Ectodermal cell (in vitro differentiated cells): ENCODE measurements around the gene PC.
"Not testable (repeated sequence)": the region's sequence is repeated elsewhere in the genome, so short reads cannot be mapped to it uniquely, and the experiment has no call there.

Source experiments
- H3K27ac ChIP-seq: 2 replicates; pipeline ENCODE4 v1.7.0; 2013; ENCODE audit warnings: mild to moderate bottlenecking, low read depth, low read length; ENCODE audit not compliant: insufficient read depth, poor library complexity, severe bottlenecking
- H3K27me3 ChIP-seq: 2 replicates; pipeline ENCODE4 v1.7.0; 2013; ENCODE audit warnings: mild to moderate bottlenecking, low read length; ENCODE audit not compliant: insufficient read depth, control insufficient read depth, poor library complexity, severe bottlenecking
- H3K36me3 ChIP-seq: one replicate; pipeline ENCODE4 v1.7.0; 2013; ENCODE audit warnings: low read length; ENCODE audit not compliant: control insufficient read depth, insufficient read depth
- H3K4me1 ChIP-seq: one replicate; pipeline ENCODE4 v1.7.0; 2013; ENCODE audit warnings: low read length; ENCODE audit not compliant: control insufficient read depth, insufficient read depth
- H3K4me3 ChIP-seq: 2 replicates; pipeline ENCODE4 v1.7.0; 2013; ENCODE audit warnings: low read depth, low read length, control low read depth; ENCODE audit not compliant: insufficient read depth
- H3K9me3 ChIP-seq: 2 replicates; pipeline ENCODE4 v1.7.0; 2013; ENCODE audit warnings: mild to moderate bottlenecking, low read length, moderate library complexity; ENCODE audit not compliant: control insufficient read depth
- WGBS, 2 experiments: methylation state at CpG; one replicate each; pipeline ENCODE4 v1.1.7; 2013; ENCODE audit warnings: missing lambda C conversion rate in 2 of 2; 5-methylcytosine and 5-hydroxymethylcytosine counted together

Gene PC

DNA sequence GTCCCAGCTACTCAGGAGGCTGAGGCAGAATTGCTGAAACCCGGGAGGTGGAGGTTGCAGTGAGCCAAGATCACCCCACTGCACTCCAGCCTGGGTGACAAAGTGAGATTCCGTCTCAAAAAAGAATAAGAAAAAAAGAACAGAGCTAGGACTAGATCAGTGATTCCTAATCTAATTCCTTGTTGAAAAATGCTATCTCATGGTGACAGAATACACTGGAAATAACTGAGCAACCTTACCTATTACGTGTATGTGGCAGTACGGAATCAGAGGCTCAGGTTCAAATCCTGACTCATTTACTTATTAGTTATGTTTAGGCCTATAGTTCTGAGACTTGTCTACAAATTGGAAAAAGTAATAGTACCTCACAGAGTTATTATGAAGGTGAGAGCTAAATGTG is 134.5 kb downstream of the PC start:
- H3K9me3 ChIP-seq = no peaks in the 10 kb centered on the region
- no peak overlapping the region for H3K4me3 ChIP-seq
- 97 to 98% methylated on average over 4 of the region's 4 CpGs for WGBS, 2 experiments
- no peaks in the 10 kb centered on the region for H3K36me3 ChIP-seq
- H3K4me1 ChIP-seq = no peaks in the 10 kb centered on the region
- no peak overlapping the region for H3K27ac ChIP-seq
- no peaks in the 10 kb centered on the region for H3K27me3 ChIP-seq

DNA sequence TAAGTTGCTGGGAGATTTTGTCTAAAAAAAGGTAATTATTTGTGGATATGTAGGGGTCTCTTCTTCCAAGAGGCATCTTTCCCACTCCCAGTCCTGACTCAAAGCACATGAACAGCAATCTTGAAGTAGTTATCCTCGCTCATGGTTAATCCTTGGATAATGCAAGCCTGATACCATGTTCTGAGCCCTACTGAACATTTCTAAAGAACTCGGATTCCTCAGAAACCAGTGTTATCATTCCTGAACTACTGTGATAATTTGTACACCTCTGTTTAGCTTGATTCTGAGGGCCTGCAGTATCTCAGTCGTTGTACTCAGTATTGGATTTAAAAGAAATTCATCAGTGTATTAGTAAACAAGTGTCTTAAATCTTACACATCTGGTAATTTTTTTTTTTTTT is 137.3 kb downstream of the PC start:
- Histone ChIP-seq H3K4me3 (no peak overlapping the region), H3K27me3 (no peaks in the 10 kb centered on the region), H3K27ac (no peak overlapping the region), H3K4me1 (no peaks in the 10 kb centered on the region), H3K9me3 (no peaks in the 10 kb centered on the region), H3K36me3 (no peaks in the 10 kb centered on the region)
- WGBS, 2 experiments = 93 to 96% methylated on average over 3 of the region's 3 CpGs

DNA sequence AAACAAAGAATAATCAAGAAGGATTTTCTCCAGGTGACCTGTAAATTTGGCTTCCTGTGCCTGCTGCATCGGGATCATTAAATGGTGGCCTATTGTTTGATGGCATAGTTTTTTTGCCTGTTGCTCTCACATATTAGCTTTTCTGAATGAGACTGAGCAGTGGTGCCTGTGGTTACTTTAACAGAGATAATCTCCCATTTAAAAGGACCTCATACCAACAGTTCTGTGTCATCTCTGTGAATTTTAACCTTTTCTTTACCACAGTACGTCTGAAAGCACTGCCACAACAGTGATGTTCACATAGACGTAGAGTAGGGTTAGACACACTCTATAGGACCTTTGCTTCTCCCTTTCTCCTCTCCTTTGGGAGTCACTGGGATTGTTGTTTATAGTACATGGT is 137.8 kb downstream of the PC start:
- no peak overlapping the region for H3K4me3 ChIP-seq
- H3K27me3 ChIP-seq = no peaks in the 10 kb centered on the region
- no peaks in the 10 kb centered on the region for H3K36me3 ChIP-seq
- H3K9me3 ChIP-seq = no peaks in the 10 kb centered on the region
- no peaks in the 10 kb centered on the region for H3K4me1 ChIP-seq
- H3K27ac ChIP-seq = no peak overlapping the region
- 77 to 93% methylated on average over 3 of the region's 3 CpGs for WGBS, 2 experiments

DNA sequence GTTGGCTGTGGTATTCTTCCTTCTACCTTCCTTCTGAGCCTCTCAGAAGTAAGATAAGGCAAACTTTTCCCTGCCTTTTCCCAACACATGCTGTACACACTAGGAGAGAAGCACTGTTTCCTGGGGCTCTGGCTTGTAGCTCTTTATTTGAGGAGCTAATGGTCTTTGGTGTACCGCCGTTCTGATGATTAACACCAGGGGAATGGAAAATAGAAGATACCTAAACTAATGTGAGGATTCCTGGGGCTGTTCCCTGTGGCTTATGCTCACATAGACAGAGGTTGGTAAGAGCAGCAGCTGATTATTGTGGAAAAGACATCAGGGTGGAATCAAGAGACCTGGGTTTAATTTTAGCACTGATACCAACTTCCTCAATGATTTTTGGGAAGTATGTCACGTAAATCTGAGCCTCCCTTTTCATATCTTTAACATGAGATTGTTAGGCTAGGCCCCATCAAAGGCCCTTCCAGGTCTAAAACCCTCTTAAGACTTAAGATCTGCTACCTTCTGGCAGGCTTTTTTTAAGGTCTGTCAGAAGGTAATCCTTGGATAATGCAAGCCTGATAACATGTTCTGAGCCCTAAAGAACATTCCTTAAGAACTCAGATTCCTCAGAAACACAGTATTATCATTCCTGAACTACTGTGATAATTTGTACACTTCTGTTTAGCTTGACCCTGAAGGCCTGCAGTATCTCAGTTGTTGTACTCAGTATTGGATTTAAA is 139.8 kb downstream of the PC start:
- Histone ChIP-seq H3K4me1 (no peaks in the 10 kb centered on the region), H3K36me3 (no peaks in the 10 kb centered on the region), H3K27ac (no peak overlapping the region), H3K4me3 (no peak overlapping the region), H3K27me3 (no peaks in the 10 kb centered on the region), H3K9me3 (no peaks in the 10 kb centered on the region)
- 90 to 92% methylated on average over 3 of the region's 3 CpGs for WGBS, 2 experiments

DNA sequence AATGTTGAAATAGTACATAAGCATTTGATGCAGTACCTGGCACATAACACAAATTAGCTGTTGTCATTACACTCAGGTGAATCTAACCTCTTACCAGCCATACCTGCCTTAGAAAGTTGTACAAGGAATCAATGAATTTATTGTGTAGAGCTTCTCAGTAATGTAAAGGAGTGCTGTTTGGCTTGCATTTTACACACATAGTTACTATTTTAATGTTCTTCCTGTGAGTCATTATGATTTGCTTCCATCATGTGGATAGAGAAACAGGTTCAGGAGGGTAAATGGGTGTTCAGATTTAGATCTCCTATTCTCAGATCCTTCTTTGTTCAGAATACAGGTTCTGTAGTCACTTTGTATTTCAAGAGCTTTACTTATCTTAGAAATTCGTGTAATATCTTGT is 142.5 kb downstream of the PC start:
- 92 to 100% methylated on average over 1 of the region's 1 CpG for WGBS, 2 experiments
- Histone ChIP-seq H3K36me3 (no peaks in the 10 kb centered on the region), H3K4me3 (no peak overlapping the region), H3K27me3 (no peaks in the 10 kb centered on the region), H3K4me1 (no peaks in the 10 kb centered on the region), H3K9me3 (no peaks in the 10 kb centered on the region), H3K27ac (no peak overlapping the region)

DNA sequence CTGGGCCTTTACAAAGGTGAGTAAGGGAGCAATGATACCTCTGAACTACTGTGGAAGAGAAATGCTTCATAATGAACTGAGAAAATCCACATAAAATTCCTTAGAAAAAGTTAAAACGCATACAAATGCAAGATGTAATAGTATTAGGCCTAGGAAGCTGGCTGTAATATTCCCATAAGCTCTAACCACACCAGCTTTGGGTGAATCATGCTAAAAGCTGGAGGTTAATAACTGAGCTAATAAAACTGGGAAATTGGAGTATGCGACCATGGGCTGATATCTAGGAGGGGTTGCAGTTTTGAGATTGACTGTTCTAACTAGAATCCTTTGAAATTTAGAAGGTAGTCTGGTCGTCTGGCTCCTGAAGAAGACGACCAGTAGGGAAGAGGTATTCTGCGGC is 143.5 kb downstream of the PC start:
- H3K4me1 ChIP-seq = no peaks in the 10 kb centered on the region
- WGBS, 2 experiments = 93 to 94% methylated on average over 5 of the region's 5 CpGs
- H3K4me3 ChIP-seq = no peak overlapping the region
- H3K27me3 ChIP-seq = no peaks in the 10 kb centered on the region
- no peaks in the 10 kb centered on the region for H3K9me3 ChIP-seq
- no peak overlapping the region for H3K27ac ChIP-seq
- H3K36me3 ChIP-seq = no peaks in the 10 kb centered on the region

DNA sequence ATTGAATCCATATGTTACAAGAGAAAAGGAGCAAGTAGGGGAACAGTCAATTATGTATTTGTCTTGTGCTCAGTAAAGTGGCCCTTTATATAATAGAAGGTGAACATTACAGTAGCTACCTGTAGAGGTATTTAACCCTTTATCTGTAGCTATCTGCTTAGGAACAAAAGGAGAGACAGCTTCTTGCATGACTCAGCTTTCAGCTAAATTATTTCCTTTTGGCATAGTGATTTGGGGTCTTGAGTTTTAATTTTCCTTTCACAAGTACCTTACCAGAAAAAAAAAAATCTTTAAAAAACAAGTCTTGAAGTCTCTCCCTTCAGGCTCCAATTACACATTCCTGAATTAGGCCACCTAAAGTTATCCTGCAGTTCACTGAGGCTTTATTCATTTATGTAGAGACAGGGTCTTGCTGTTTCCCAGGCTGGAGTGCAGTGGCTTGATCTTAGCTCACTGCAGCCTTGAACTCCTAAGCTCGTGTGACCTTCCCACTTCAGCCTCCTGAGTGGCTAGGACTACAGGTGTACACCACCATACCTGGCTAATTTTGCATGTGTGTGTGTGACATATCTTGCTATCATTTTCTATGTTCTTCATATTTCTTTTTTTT is 147.5 kb downstream of the PC start:
- Histone ChIP-seq H3K4me1 (no peaks in the 10 kb centered on the region), H3K27ac (no peak overlapping the region), H3K27me3 (no peaks in the 10 kb centered on the region), H3K4me3 (no peak overlapping the region), H3K9me3 (no peaks in the 10 kb centered on the region), H3K36me3 (no peaks in the 10 kb centered on the region)
- WGBS, 2 experiments = 80 to 82% methylated on average over 1 of the region's 1 CpG

DNA sequence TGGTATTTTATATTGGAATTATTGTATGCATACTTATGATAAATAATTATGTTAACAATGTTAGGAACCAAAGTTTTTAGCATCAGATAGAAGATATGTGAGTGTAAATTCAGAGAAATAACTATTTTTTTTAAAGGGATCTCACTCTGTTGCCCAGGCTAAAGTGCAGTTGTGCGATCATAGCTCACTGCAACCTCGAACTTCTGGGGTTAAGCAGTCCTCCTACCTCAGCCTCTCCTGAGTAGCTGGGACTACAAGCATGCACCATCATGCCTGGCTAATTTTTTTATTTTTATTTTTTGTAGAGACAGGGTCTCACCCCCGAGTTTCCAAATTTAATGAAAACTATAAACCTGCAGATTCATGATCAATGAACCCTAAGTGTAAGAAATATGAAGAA is 148.6 kb downstream of the PC start:
- Histone ChIP-seq H3K4me1 (no peaks in the 10 kb centered on the region), H3K27ac (no peak overlapping the region), H3K36me3 (no peaks in the 10 kb centered on the region), H3K4me3 (no peak overlapping the region), H3K9me3 (no peaks in the 10 kb centered on the region), H3K27me3 (no peaks in the 10 kb centered on the region)
- WGBS, 2 experiments = 95 to 98% methylated on average over 2 of the region's 3 CpGs

DNA sequence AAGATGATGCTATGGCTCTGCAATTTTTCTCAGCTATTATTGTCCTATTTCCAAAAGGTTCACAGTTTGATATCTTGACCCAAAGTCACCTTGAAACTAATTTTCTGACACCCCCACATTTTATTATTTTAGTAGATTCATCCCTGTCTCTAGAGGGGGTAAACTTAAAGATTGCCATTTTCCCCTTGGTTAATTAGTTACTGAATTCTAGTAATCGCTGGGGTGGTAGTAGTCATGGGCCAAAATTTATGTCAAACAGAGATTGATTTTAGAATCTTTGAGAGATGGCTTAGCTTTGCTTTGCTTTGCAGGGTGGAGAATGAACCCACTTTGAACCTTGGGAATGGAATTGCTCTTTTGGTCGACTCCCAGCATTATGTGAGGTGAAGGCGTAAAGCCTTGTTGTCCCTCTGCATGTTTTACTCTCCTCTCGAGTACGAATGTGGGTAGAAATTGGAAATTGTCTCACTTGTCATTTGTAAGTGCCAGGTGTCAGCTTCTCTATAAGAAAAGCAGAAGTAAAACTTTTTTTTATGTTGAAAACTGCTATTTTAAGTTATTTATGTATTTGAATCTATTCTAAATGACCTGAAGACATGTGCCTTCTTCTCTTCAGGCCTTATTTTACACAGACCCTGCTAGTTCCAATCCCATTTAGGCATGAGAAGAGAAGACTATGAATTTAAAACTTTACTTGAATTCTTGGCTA is 157.3 kb downstream of the PC start:
- Histone ChIP-seq H3K27me3 (no peaks in the 10 kb centered on the region), H3K36me3 (no peaks in the 10 kb centered on the region), H3K27ac (no peak overlapping the region), H3K4me3 (no peak overlapping the region), H3K4me1 (no peaks in the 10 kb centered on the region), H3K9me3 (no peaks in the 10 kb centered on the region)
- WGBS, 2 experiments = 95 to 98% methylated on average over 5 of the region's 5 CpGs

DNA sequence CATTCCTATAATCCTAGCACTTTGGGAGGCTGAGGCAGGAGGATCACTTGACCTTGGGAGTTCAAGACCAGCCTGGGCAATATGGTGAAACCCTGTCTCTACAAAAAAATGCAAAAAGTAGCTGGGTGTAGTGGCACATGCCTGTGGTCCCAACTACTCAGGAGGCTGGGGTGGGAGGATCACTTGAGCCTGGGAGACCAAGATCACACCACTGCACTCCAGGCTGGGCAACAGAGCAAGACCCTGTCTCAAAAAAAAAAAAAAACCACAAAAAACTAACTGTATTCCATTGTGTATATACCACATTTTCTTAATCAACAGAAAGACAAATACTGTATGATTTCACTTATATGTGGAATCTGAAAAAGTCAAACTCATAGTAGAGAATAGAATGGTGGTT is 158.4 kb downstream of the PC start:
- not testable (repeated sequence) for H3K27me3 ChIP-seq, H3K4me3 ChIP-seq

More for the DNA sequence above, 158.4 kb downstream of the PC start:
- not testable (repeated sequence) for H3K4me1 ChIP-seq, H3K36me3 ChIP-seq, H3K27ac ChIP-seq, H3K9me3 ChIP-seq
